Fibroblast of skin of right biceps (primary cell): ENCODE results near the gene AGAP1.

Experiments used
- DNase-seq: peaks from one replicate; pipeline ENCODE4 v3.0.0-alpha.2; 2013

The AGAP1 gene

GRCh38 chr2:235904585-235904931, 410.7 kb downstream of the AGAP1 start:
- DNase-seq: no peak

- DNase-seq: no peak
Measured at GRCh38 chr2:235908826-235909225, 415.0 kb downstream of the AGAP1 start.

DNA sequence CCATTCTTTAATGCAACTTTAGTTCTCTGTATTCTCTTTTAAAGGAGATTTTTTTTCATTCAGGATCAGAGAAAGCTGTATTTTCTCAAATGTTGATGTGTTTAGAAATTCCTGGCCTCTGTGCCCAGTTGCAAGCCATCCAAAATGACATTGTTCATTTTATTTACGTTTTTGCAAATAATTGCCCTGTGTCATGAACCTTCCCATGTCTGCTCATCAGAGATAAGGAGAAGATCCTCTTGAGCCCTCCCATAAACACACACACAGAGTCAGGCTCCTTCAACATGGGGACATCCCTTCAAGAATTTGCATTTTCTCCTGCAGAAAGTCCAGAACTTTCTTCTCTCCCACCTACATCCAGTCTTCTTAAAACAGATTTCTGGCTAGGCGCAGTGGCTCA, 415.5 kb downstream of the AGAP1 start:
- DNase-seq: no peak

DNA sequence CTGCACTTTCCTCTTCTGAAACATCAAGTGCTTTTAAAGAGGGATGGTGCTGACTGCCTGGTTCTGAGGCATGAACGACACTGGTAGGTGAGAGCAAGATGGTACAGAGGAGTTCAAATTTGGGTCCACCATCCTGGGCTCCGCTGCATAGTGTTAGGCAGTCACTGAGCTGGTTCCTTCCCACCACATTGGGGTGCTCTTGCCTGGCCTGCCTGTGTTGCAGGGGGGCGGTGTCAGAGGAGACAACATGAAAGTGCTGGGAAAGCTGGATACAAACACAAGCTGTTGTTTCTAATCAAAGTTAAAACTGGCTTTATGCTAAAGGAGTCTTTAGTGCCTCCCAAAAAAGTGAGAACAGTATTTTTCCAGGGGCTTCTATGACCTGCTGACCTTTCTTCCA, 416.2 kb downstream of the AGAP1 start:
- DNase-seq: no peak

- no peak for DNase-seq
Measured at GRCh38 chr2:235911125-235911524, 417.3 kb downstream of the AGAP1 start.

GRCh38 chr2:235911633-235912233, 417.9 kb downstream of the AGAP1 start:
- no peak for DNase-seq

GRCh38 chr2:235914756-235915155, 420.9 kb downstream of the AGAP1 start:
- DNase-seq: no peak

DNA sequence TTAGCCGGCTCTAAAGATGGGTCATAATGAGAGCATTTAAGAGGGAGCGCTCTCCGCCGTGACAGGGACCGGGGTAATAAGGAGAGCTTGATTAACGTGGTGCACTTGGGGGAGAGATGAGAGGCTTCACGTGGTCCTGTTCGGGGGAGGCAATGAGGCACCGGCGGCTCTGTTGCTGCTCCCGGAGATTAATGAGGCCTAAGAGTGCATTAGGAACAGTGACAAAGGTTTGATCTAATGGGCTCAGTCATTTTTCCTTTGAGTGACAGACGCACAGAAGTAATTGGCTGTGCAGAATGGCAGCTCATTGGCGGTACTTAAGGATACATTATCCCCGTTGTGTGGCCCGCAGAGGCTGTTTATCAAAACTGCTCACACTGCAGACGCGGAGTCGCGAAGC, 423.7 kb downstream of the AGAP1 start:
- DNase-seq: no peak

DNA sequence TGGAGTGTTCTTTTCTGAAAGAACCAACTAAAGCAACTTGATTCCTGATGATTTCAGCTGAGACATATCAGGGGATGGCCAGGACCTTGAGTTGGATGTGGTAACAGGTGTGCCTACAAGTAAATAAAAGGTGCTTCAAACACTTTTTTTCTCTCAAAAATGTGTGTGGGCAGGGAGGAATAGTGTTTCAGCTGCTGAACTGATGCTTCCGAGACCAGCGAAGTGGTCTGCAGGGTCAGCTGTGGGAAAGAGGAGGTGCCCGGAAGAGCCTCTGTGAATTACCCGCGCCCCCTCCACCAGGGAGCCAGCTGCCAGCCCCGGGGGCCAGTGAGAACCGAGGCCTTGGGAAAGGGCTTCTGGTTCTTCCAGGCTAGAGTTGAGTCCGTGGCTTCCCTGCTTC, 425.0 kb downstream of the AGAP1 start:
- no peak for DNase-seq

DNA sequence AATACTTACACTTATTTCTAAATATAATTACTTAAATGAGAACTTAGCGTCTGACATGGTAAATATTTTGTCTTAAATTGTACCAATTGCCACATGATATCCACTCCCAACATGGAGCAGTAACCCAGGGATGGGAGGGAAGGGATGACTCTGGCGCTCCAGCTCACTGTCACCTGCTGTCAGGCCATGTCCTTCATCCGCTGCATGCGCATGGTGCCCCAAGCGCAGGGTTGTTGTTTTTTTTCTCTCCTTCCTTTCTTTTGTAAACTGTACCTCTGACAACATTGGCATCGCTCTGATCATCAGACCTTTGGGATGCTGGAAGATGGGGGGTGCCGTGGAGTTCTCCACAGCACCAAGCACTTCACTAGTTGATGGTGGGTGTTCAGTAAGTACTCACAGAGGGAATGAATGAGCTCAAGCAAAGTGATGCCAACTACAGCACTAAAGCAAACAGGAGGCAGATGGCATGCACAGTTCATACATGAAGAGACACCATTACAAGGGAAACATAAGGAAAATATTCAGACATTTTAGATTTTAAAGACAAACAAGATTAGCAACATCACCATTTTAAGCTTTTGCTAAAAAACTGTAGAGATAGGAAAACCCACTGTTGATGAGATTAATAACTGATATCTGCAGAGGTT, 426.5 kb downstream of the AGAP1 start:
- no peak for DNase-seq

DNA sequence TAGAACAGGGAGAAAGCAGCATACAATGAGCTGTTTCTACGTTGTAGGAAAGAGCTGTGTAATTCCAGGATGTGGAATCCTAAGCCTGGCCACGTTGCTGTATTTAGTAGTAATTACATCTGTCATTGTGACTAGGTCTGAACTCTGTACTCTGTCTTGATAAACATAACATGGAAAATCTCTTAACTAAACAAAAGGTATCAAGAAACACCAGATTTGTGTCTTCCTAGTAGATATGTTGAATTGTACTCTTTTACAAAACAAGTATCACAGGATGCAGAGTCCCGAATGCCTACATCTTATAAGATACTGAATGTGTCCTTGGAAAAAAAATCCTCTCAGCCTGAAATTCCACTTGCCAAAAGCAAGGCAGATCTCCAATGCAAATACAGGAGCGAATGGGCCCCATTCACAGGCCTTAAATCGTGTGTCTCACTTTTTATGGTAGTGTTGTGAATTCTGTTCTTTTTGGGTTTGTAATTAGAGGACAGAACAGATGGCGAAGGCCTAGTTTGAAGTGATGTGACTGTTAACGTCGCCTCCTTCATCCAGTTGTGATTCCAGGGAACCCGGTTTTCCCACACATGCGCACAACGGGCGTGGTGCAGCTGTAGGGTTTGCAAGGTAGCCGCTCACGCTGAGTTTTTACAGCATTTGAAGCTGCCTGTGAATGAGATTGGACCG, 427.8 kb downstream of the AGAP1 start:
- DNase-seq: no peak

DNA sequence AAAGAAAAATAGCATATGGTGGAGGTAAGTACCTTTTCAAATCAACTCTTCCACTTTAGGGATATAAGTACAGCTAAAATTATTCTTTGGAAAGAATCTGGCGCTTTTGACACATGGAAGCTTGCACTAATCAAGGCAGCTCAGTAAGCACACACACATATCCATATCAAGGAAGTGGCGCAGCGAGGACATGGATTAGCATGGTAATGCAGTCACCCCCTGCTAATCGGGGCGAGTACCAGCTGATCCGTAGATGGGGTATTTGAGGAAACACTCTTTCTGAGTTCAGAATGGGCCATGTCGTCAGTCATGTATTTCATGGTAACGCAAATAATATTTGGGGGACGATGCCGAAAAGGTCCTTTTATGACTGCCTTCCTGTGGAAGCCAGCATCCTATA, 429.0 kb downstream of the AGAP1 start:
- no peak for DNase-seq

DNA sequence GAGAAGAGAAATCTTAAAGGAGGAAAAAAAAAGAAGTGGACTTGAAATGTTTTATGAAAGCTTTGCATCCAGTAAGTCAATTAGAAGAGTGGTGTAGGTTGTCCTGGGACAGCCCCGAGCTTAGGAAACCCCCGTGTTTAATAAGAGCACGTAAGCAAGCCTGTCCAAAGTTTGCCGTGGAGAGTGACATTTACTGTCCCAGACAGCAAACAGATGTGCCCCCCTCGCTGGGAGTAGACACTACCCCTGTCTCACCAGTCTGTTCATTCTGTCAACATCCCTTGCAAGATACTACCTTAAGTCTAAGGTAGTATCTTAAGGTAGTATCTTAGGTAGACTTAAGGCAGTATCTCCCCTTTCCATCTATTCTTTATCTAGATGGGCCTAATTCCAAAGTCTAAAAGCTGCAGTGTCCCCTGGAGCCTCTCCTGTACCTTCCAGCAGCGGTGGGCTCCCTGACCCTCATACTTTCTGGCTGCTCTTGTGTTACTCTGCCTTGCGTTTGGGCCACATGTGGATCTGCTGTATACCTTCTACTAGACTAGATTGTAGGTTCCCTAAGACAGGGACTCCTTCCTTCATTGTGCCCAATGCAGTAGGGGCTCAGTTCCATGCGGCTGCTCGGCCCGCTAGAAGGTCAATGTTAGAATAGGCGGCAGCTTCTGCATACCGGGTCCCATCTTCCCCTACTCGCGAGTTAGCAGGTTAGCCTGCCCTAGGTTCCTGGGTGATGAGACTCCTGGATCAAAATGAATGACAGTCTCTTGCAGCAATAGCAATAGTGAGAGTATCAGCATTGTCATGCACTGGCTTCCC, 430.2 kb downstream of the AGAP1 start:
- no peak for DNase-seq

DNA sequence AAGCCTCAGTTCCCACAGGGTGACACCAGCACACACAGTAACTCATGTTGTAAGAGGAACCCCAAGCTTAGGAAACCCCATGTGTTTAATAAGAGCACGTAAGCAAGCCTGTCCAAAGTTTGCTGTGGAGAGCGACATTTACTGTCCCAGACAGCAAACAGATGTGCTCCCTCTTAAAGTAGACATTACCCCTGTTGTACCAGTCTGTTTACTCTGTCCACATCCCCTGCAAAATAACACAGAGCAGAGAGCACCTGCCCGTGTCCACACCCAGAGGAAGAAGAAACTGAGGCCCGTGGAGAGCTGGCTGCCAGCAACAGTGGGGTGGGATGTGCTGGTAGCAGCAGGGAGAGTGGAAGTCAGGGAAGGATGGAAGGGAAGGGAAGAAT, 430.8 kb downstream of the AGAP1 start:
- DNase-seq: no peak

DNA sequence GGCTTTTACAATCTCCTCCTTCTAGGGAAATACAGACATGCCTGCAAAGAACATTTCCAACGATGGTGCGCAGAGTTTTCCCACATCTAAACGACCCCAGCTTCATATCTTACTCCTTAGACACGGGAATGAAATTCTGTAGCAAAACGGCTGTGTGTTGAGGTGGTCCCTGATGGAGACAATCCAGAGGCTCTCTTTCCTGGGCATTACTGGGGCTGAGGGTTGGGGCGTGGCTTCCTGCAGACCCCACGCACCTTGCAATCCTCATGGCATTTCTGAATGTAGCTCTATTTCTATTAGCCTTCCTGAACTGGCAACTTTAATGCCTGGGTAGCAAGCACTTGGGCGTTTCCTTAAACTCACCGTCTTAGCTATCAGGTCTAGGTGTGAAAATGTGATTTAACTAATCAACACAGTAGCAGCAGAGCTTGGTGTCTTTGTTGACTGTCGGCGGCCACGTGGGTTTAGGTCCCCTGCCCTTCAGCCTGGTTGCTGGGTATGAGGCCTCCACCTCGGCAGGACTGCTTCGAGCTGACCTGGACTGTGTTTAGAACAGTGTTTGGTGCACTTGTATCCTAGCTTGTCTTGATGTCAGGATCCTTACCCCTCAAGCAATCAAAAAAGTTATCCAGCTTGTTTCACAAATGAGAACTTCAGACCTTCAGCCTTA, 431.5 kb downstream of the AGAP1 start:
- no peak for DNase-seq

DNA sequence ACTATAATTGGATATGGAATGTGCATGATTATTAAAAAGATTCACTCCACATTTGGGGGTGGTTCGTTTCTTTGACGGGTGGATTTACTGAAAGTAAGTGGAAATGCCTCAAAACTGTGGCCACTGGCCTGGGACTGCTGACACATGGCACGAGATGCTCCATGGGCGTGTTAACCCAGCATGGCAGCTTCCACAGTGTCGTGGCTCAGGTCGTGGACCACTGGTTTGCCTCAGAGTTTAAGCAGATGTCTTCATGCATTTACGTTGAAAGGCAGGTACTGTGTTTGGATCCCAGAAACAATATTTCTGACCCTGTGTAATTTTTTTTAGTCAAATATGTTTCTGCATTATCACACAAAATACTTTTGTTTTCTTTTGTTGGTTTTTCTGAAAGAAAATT, 432.4 kb downstream of the AGAP1 start:
- no peak for DNase-seq

DNA sequence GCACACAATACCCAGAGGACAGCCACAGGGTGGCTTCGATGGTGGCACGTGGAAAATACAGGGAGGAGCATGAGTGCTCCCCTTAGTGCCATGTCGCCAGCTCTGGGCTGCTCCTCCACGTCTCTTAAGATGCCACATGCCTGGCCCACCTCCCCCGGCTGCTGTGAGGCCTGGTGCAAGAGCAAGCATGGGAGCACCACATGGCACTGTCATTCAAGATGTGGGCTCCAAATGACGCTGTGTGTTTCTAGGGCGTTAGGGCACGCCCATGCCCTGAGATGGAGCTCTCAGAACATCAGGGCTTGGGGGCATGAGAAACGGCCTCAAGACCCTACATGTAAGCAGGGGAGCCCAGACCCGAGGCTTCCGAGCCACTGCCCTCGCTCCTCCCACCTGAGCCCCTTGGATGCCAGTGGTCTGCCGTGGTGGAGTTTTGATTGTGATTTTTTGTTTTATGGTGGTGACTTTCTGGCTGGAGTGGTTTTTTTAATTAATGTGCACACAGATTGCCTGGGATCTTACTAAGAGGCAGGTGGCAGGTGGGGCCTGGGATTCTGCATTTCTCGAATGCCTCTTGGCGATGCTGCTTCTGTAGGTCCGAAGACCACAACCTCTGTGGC, 435.0 kb downstream of the AGAP1 start:
- no peak for DNase-seq

GRCh38 chr2:235930701-235931100, 436.9 kb downstream of the AGAP1 start:
- DNase-seq: no peak

DNA sequence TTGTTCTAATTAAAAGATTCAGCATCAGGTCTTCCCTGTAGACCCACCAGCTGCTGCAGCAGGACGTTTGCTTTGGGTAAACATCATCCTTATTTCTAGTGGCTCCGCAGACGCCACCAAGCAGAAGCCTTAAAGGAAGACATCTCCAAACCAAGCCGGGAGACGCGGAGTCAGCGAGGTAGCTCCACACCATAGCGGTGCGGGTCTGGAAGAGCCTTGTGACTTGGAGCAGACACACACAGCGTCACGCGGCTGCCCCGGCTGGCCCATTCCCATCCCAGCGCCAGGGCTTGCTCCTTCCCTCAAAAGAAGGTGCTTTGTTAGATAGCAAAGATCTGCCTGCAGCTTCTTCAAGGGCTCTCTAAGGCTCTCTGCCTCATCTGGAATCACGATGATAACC, 437.8 kb downstream of the AGAP1 start:
- no peak for DNase-seq

DNA sequence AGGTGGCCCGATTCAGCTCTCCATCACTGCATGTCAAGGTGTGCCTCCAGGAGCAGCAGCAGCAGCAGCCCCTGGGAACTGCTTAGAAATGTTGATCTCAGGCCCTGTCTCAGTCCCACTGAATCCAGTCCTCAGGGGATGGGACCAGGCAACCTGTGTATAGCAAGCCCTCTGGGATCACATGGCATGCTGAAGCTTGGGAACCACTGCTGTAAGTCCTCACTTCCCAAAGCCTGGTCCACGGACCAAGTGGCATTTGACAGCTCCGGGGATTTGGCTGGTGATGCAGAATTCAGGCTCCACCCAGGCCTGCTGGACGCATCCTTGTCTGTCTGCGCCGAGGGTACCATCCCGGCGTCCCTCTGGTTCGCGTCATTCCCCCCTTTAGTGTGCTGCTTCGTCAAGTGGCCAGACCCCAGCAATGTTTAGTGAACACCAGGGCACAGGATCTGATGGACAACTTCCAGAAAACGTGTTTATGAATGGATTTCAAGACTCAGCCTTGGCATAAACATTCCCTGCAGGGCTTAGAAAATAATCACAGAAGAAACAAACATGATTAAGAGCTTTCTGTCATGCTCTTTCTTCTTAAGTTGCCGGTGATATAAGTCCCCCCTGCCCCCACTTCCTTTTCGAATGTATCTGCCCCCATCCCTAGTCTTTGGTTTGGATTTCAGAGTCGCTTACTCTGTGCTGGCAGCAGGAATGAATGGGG, 440.4 kb downstream of the AGAP1 start:
- DNase-seq: no peak

GRCh38 chr2:235934774-235935484, 441.1 kb downstream of the AGAP1 start:
- DNase-seq: no peak
